ENCODE results near the gene CELF2.

CELF2 gene

GRCh38 chr10:11307937-11308336 lies 290.3 kb downstream of the CELF2 start:
- no peak for DNase-seq

- DNase-seq: no peak
Measured at GRCh38 chr10:11311027-11311426, 293.4 kb downstream of the CELF2 start.

- DNase-seq: no peak
Measured at GRCh38 chr10:11313463-11313862, 295.8 kb downstream of the CELF2 start.

- DNase-seq: no peak
Measured at GRCh38 chr10:11317936-11318670, 300.4 kb downstream of the CELF2 start.

GRCh38 chr10:11318826-11319598 lies 301.3 kb downstream of the CELF2 start:
- no peak for DNase-seq

- DNase-seq: no peak
Measured at GRCh38 chr10:11319990-11320602, 302.4 kb downstream of the CELF2 start.

GRCh38 chr10:11320809-11321520 lies 303.3 kb downstream of the CELF2 start:
- no peak for DNase-seq

GRCh38 chr10:11322698-11323097 lies 305.0 kb downstream of the CELF2 start:
- DNase-seq: no peak

GRCh38 chr10:11324761-11325321 lies 307.2 kb downstream of the CELF2 start:
- no peak for DNase-seq

GRCh38 chr10:11325817-11326216 lies 308.1 kb downstream of the CELF2 start:
- no peak for DNase-seq

GRCh38 chr10:11326241-11326640 lies 308.6 kb downstream of the CELF2 start:
- DNase-seq: no peak

GRCh38 chr10:11326913-11327616 lies 309.4 kb downstream of the CELF2 start:
- no peak for DNase-seq

GRCh38 chr10:11328264-11329061 lies 310.8 kb downstream of the CELF2 start:
- no peak for DNase-seq

- no peak for DNase-seq
Measured at GRCh38 chr10:11329062-11329673, 311.5 kb downstream of the CELF2 start.

GRCh38 chr10:11330383-11331045 lies 312.8 kb downstream of the CELF2 start:
- no peak for DNase-seq

GRCh38 chr10:11331046-11331577 lies 313.4 kb downstream of the CELF2 start:
- no peak for DNase-seq

GRCh38 chr10:11331726-11332125 lies 314.1 kb downstream of the CELF2 start:
- no peak for DNase-seq

- no peak for DNase-seq
Measured at GRCh38 chr10:11332846-11333245, 315.2 kb downstream of the CELF2 start.

GRCh38 chr10:11334436-11334835 lies 316.8 kb downstream of the CELF2 start:
- no peak for DNase-seq

- DNase-seq: no peak
Measured at GRCh38 chr10:11335167-11335652, 317.5 kb downstream of the CELF2 start.

Measured in stimulated activated CD4-positive, alpha-beta T cell treated with anti-CD3 and anti-CD28 coated beads, Interleukin-1b, Interleukin-23, amount 100 ng/mL, for 48 hours (primary cell).